Measurements from ENCODE around the gene NFKBIB.
"Not testable (repeated sequence)": the region's sequence is repeated elsewhere in the genome, so short reads cannot be mapped to it uniquely, and the experiment has no call there.

Gene NFKBIB

GRCh38 chr19:38877781-38878574, 21.8 kb upstream of the NFKBIB start, which contains the start of gene RINL:
Gene RINL, minus strand, starts transcription at chr19:38878275. Its CDS starts 1,533 bp downstream, at chr19:38876742.
- peak; percentile 48 for DNase-seq

- DNase-seq: no peak
These were observed 21.0 kb upstream of the NFKBIB start for GRCh38 chr19:38878575-38879399.

GRCh38 chr19:38879400-38879751, 20.4 kb upstream of the NFKBIB start:
- no peak for DNase-seq

GRCh38 chr19:38880076-38880881, 19.5 kb upstream of the NFKBIB start:
- DNase-seq: no peak

GRCh38 chr19:38880882-38881609, 18.7 kb upstream of the NFKBIB start:
- DNase-seq: no peak

GRCh38 chr19:38883286-38883685, 16.5 kb upstream of the NFKBIB start:
- no peak for DNase-seq

- DNase-seq: not testable (repeated sequence)
These were observed 15.1 kb upstream of the NFKBIB start for GRCh38 chr19:38884691-38885090.

- DNase-seq: no peak
These were observed 10.9 kb upstream of the NFKBIB start for GRCh38 chr19:38888876-38889275.

GRCh38 chr19:38889803-38890202, 10.0 kb upstream of the NFKBIB start:
- DNase-seq: no peak

- no peak for DNase-seq
These were observed 9.1 kb upstream of the NFKBIB start for GRCh38 chr19:38890686-38891085.

GRCh38 chr19:38891771-38892170, 8.0 kb upstream of the NFKBIB start:
- DNase-seq: no peak

- DNase-seq: no peak
These were observed 6.9 kb upstream of the NFKBIB start for GRCh38 chr19:38892841-38893240.

- no peak for DNase-seq
These were observed 6.4 kb upstream of the NFKBIB start for GRCh38 chr19:38893341-38893771.

GRCh38 chr19:38894968-38895367, 4.8 kb upstream of the NFKBIB start:
- no peak for DNase-seq

GRCh38 chr19:38898788-38899446, 852 bp upstream of the NFKBIB start:
- DNase-seq: no peak

- no peak for DNase-seq
These were observed 447 bp downstream of the NFKBIB start for GRCh38 chr19:38900202-38900629.

- no peak for DNase-seq
These were observed 998 bp downstream of the NFKBIB start for GRCh38 chr19:38900743-38901190.

GRCh38 chr19:38901683-38902082, 1.9 kb downstream of the NFKBIB start:
- no peak for DNase-seq

GRCh38 chr19:38904581-38905539, 5.1 kb downstream of the NFKBIB start:
- no peak for DNase-seq

- DNase-seq: no peak
These were observed 5.9 kb downstream of the NFKBIB start for GRCh38 chr19:38905620-38906019.

Data from T-helper 9 cell (primary cell).